ENCODE measurements around the gene BAIAP2L1. TPM values are rescaled to one million over a fixed set of nuclear protein-coding genes. Genes with fewer than 3 reads are reported as not detected.

BAIAP2L1 gene
- total and polyA plus RNA-seq, 9 of the 15 experiments (the other 6 are each of a cell fraction or from before 2014, with no cell fraction given) = 4.2 to 29.8 (median 15.5) TPM

- no peak for TF ChIP-seq PHTF2 (CRISPR knock-in tag; IDR thresholded peaks at IDR 0.05)
- TF ChIP-seq SRSF7 (optimal IDR thresholded peaks at IDR 0.05; ENCODE audit: low read depth, low read length) = no peak
- TF ChIP-seq RFX5 (IDR thresholded peaks at IDR 0.05; ENCODE audit: low read depth, low read length) = no peak
These were observed 28.9 kb upstream of the BAIAP2L1 start (continued) for GRCh38 chr7:98429799-98430198.

- Histone ChIP-seq H3K36me3 (ENCODE audit: control insufficient read depth, insufficient read depth, low read length) (no peaks in the 10 kb centered on the region), H4K20me1 (replicated peaks; ENCODE audit: control insufficient read depth, insufficient read depth, low read length) (0 out of 2 replicates have a peak, but pooled peaks cover 3% of the 10 kb centered on the region), H3K4me2 (ENCODE audit: insufficient read depth, low read length) (no peak overlapping the region), H3K27ac (ENCODE audit: extremely low read depth, low read depth, low read length) (no peak overlapping the region), H3K4me1 (replicated peaks in 1 of 2; ENCODE audit: control insufficient read depth in 2 of 2, insufficient read depth in 2 of 2, low read length in 2 of 2) (peaks cover 4 to 8% of the 10 kb centered on the region in 2 experiments; a peak in 4 of 5 replicates), H3K9me3 (replicated peaks; ENCODE audit: control insufficient read depth, insufficient read depth, low read depth, low read length) (no peaks in the 10 kb centered on the region), H3K27me3 (ENCODE audit: control insufficient read depth in 2 of 2, insufficient read depth in 2 of 2, low read length in 2 of 2) (peaks cover 0 to 19% of the 10 kb centered on the region in 2 experiments; a peak in 2 of 5 replicates), H3K9ac (ENCODE audit: insufficient read depth in 1 of 2, low read depth in 2 of 2, low read length in 2 of 2) (no peak overlapping the region), H2AFZ (ENCODE audit: low read depth, low read length) (peak overlapping the region; percentile 58; the same call in 1 of the 2 replicates), H3K79me2 (ENCODE audit: control insufficient read depth, insufficient read depth, low read length) (no peaks in the 10 kb centered on the region), H3K9me1 (ENCODE audit: control insufficient read depth, insufficient read depth, low read length) (no peaks in the 10 kb centered on the region), H3K4me3 (no peak overlapping the region)
- FAIRE-seq = peak; percentile 63
- ChIA-PET POLR2A (no interaction called here), CTCF (ENCODE audit: low intra/inter-chr PET ratio) (interaction anchor here (0.6 kb wide), 1 partner anchor 8 kb away, joined by 3 read pairs; no protein-coding TSS in a partner anchor)
- peak; percentile 41 to 70 (median 58) for DNase-seq (ENCODE audit: extremely low read depth in 1 of 4, low spot score in 3 of 4)
- intact Hi-C loops (cut with micrococcal nuclease) = loop anchor here (5.0 kb wide), 1 partner anchor 131 kb away; no protein-coding TSS in a partner anchor
- 8% methylated on average over 2 of the region's 2 CpGs for WGBS (ENCODE audit: insufficient coverage, low coverage, missing lambda C conversion rate)
- ATAC-seq = peak; percentile 84
- in situ Hi-C loops (cut with MboI) = no loop called here
- BruUV-seq (replicated peaks) = no TSS peak
- TF ChIP-seq TOE1 (IDR thresholded peaks at IDR 0.05; ENCODE audit: borderline replicate concordance) (peak; percentile 84), TOE1 (CRISPR knock-in tag; IDR thresholded peaks at IDR 0.05; ENCODE audit: borderline replicate concordance, low read depth) (no peak), CTCFL (IDR thresholded peaks at IDR 0.05; ENCODE audit: borderline replicate concordance, insufficient read depth, low read depth, low read length, poor library complexity, severe bottlenecking) (peak; percentile 53), NFYB (IDR thresholded peaks at IDR 0.05; ENCODE audit: extremely low read depth, insufficient read length) (peak; percentile 20), BCL6 (CRISPR knock-in tag; IDR thresholded peaks at IDR 0.05) (no peak), ELF1 (tag; IDR thresholded peaks at IDR 0.05) (peak; percentile 34; the same call in 1 of the 2 replicates), CBX8 (IDR thresholded peaks at IDR 0.05; ENCODE audit: borderline replicate concordance, extremely low read depth, low read depth, low read length, poor library complexity, severe bottlenecking) (no peak), NFE2 (IDR thresholded peaks at IDR 0.05; ENCODE audit: low read depth) (peak; percentile 29; the same call in 1 of the 2 replicates), KLF16 (IDR thresholded peaks at IDR 0.05) (no peak), TFE3 (CRISPR knock-in tag; IDR thresholded peaks at IDR 0.05) (peak; percentile 79), TFAP4 (CRISPR knock-in tag; IDR thresholded peaks at IDR 0.05; ENCODE audit: borderline replicate concordance) (no peak), USF2 (CRISPR knock-in tag; IDR thresholded peaks at IDR 0.05) (peak; percentile 75)
These were observed 22.2 kb upstream of the BAIAP2L1 start for GRCh38 chr7:98423043-98423442.
